ENCODE results near the gene VPS45. TPM values are rescaled to one million over a fixed set of nuclear protein-coding genes. Genes with fewer than 3 reads are reported as not detected.
A peak's percentile ranks its signal among the peaks of the same experiment; 100 is the strongest.

VPS45 gene
- polyA plus RNA-seq, 3 donors: 36.0 to 41.9 (median 36.8) TPM

DNA sequence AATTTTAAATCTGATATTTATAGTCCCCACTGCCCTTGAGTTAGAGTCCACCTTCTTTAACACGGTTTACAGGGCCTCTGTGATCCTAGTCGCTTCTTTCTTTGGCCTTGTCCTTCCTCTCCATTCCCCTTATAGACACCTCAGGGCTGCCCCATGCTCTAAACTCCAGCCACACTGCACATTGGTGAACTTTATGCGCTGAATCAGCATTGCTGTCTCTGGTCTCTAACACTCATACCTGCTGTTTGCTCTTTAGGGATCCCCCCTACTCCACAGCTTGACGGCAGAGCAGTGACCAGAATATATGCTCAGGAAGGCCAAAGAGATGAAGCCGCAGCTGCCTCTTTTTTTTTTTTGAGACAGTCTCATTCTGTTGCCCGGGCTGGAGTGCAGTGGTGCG is 112.3 kb downstream of the VPS45 start:
- H3K79me2 ChIP-seq (ENCODE audit: insufficient read depth, low read length): peaks cover 2% of the 10 kb centered on the region
- DNase-seq: no peak
- intact Hi-C loops (cut with micrococcal nuclease): loop anchor here (5.0 to 10.0 kb wide), 4 partner anchors 33 to 285 kb away; partner anchors contain the start of genes ANP32E (in 1 of the 2), BOLA1 (in 1 of the 2), MTMR11 (in 1 of the 2) and PLEKHO1 (in 1 of the 2)
- Mint-ChIP-seq H3K4me1 (peaks cover 91% of the 10 kb centered on the region), H3K27ac (peak overlapping the region; percentile 74 to 93 (median 82)), H3K9me3 (peaks cover 0 to 2% (median 0%) of the 10 kb centered on the region in 7 donors), H3K36me3 (peaks cover under 1 to 12% of the 10 kb centered on the region in 2 donors), H3K4me3 (peak overlapping the region in 1 of 2 donors; percentile 26), H3K27me3 (ENCODE audit: low read depth in 3 of 3) (peaks cover 0 to 9% (median 0%) of the 10 kb centered on the region in 3 donors)
- peaks cover 90 to 100% of the 10 kb centered on the region in 2 donors for H3K4me1 ChIP-seq (ENCODE audit: control insufficient read depth in 1 of 2, insufficient read depth in 2 of 2, low read length in 2 of 2)
- peak overlapping the region in 1 of 3 experiments; percentile 45 for H3K4me3 ChIP-seq (replicated peaks in 1 of 3; ENCODE audit: low read depth in 2 of 3, low read length in 3 of 3)
- no peak overlapping the region for H2AFZ ChIP-seq (ENCODE audit: insufficient read depth, low read depth, low read length, poor library complexity, severe bottlenecking)
- 96% methylated on average over 5 of the region's 7 CpGs for WGBS (ENCODE audit: insufficient coverage)
- H3K9ac ChIP-seq (ENCODE audit: insufficient read depth, low read length, poor library complexity, severe bottlenecking): no peak overlapping the region
- peak overlapping the region; percentile 32 for H3K4me2 ChIP-seq (replicated peaks; ENCODE audit: extremely low read depth, low read length, poor library complexity, severe bottlenecking)
- no peaks in the 10 kb centered on the region for H3K9me3 ChIP-seq (replicated peaks in 1 of 2; ENCODE audit: control insufficient read depth in 1 of 2, insufficient read depth in 1 of 2, low read length in 2 of 2)
- H3K27me3 ChIP-seq (ENCODE audit: control insufficient read depth in 2 of 2, insufficient read depth in 2 of 2, low read length in 2 of 2): no peaks in the 10 kb centered on the region
- H4K20me1 ChIP-seq (ENCODE audit: insufficient read depth, low read length): no peaks in the 10 kb centered on the region
- H3K27ac ChIP-seq (ENCODE audit: low read depth in 1 of 2, low read length in 2 of 2): peak overlapping the region; percentile 61 to 74
- no peaks in the 10 kb centered on the region for H3K36me3 ChIP-seq (replicated peaks in 1 of 2; ENCODE audit: control insufficient read depth in 1 of 2, insufficient read depth in 2 of 2, low read length in 2 of 2)
- TF ChIP-seq, protein P1, sequence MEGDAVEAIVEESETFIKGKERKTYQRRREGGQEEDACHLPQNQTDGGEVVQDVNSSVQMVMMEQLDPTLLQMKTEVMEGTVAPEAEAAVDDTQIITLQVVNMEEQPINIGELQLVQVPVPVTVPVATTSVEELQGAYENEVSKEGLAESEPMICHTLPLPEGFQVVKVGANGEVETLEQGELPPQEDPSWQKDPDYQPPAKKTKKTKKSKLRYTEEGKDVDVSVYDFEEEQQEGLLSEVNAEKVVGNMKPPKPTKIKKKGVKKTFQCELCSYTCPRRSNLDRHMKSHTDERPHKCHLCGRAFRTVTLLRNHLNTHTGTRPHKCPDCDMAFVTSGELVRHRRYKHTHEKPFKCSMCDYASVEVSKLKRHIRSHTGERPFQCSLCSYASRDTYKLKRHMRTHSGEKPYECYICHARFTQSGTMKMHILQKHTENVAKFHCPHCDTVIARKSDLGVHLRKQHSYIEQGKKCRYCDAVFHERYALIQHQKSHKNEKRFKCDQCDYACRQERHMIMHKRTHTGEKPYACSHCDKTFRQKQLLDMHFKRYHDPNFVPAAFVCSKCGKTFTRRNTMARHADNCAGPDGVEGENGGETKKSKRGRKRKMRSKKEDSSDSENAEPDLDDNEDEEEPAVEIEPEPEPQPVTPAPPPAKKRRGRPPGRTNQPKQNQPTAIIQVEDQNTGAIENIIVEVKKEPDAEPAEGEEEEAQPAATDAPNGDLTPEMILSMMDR (IDR thresholded peaks at IDR 0.05): no peak

DNA sequence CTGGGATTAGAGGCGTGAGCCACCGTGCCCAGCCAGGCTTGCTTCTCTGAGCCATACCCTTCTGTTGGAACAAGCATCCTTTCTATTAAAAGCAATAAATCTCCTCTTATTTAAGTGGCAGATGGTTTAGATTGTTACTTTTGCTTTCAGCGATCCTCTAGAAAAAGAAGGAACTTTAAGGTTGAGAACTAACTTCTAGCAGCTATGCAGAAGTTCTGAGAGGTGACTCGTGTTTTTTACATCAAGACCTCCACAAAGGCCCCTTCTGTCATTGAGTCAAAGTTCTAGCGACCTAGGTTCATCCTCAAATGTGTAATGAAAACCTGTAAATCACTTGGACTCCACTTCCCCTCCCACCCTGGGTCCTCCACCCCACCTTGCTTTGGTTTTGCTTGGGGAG is 112.9 kb downstream of the VPS45 start:
- no peak overlapping the region for H2AFZ ChIP-seq (ENCODE audit: insufficient read depth, low read depth, low read length, poor library complexity, severe bottlenecking)
- intact Hi-C loops (cut with micrococcal nuclease): loop anchor here (5.0 to 10.0 kb wide), 4 partner anchors 33 to 286 kb away; partner anchors contain the start of genes ANP32E (in 1 of the 2), BOLA1 (in 1 of the 2), MTMR11 (in 1 of the 2) and PLEKHO1 (in 1 of the 2)
- no peaks in the 10 kb centered on the region for H3K36me3 ChIP-seq (replicated peaks in 1 of 2; ENCODE audit: control insufficient read depth in 1 of 2, insufficient read depth in 2 of 2, low read length in 2 of 2)
- H3K27ac ChIP-seq (ENCODE audit: low read depth in 1 of 2, low read length in 2 of 2): peak overlapping the region; percentile 61 to 74
- H3K4me3 Mint-ChIP-seq: peak overlapping the region in 1 of 2 donors; percentile 26
- DNase-seq: peak in 2 of 3 donors; percentile 31 to 51
- peaks cover 0 to 9% (median 0%) of the 10 kb centered on the region in 3 donors for H3K27me3 Mint-ChIP-seq (ENCODE audit: low read depth in 3 of 3)
- H3K9me3 ChIP-seq (replicated peaks in 1 of 2; ENCODE audit: control insufficient read depth in 1 of 2, insufficient read depth in 1 of 2, low read length in 2 of 2): no peaks in the 10 kb centered on the region
- H4K20me1 ChIP-seq (ENCODE audit: insufficient read depth, low read length): no peaks in the 10 kb centered on the region
- H3K9me3 Mint-ChIP-seq: peaks cover 0 to 2% (median 0%) of the 10 kb centered on the region in 7 donors
- no peak overlapping the region for H3K9ac ChIP-seq (ENCODE audit: insufficient read depth, low read length, poor library complexity, severe bottlenecking)
- peaks cover 93 to 97% of the 10 kb centered on the region in 2 donors for H3K4me1 ChIP-seq (ENCODE audit: control insufficient read depth in 1 of 2, insufficient read depth in 2 of 2, low read length in 2 of 2)
- peaks cover 88% of the 10 kb centered on the region for H3K4me1 Mint-ChIP-seq
- peaks cover 0 to 12% of the 10 kb centered on the region in 2 donors for H3K36me3 Mint-ChIP-seq
- TF ChIP-seq, protein P1 (IDR thresholded peaks at IDR 0.05): no peak
- WGBS (ENCODE audit: insufficient coverage): no CpG with 5 or more reads among the region's 5 CpGs
- H3K79me2 ChIP-seq (ENCODE audit: insufficient read depth, low read length): peaks cover 2% of the 10 kb centered on the region
- H3K27me3 ChIP-seq (ENCODE audit: control insufficient read depth in 2 of 2, insufficient read depth in 2 of 2, low read length in 2 of 2): no peaks in the 10 kb centered on the region
- peak overlapping the region; percentile 32 for H3K4me2 ChIP-seq (replicated peaks; ENCODE audit: extremely low read depth, low read length, poor library complexity, severe bottlenecking)
- H3K4me3 ChIP-seq (replicated peaks in 1 of 3; ENCODE audit: low read depth in 2 of 3, low read length in 3 of 3): peak overlapping the region in 1 of 3 experiments; percentile 45
- peak overlapping the region; percentile 74 to 93 (median 82) for H3K27ac Mint-ChIP-seq

Data from CD14-positive monocyte (primary cell).